ENCODE results near the gene CLTA. TPM values are rescaled to one million over a fixed set of nuclear protein-coding genes. Genes with fewer than 3 reads are reported as not detected.

Gene CLTA, protein sequence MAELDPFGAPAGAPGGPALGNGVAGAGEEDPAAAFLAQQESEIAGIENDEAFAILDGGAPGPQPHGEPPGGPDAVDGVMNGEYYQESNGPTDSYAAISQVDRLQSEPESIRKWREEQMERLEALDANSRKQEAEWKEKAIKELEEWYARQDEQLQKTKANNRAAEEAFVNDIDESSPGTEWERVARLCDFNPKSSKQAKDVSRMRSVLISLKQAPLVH
- 154 and 165 TPM in 2 replicates for total RNA-seq

DNA sequence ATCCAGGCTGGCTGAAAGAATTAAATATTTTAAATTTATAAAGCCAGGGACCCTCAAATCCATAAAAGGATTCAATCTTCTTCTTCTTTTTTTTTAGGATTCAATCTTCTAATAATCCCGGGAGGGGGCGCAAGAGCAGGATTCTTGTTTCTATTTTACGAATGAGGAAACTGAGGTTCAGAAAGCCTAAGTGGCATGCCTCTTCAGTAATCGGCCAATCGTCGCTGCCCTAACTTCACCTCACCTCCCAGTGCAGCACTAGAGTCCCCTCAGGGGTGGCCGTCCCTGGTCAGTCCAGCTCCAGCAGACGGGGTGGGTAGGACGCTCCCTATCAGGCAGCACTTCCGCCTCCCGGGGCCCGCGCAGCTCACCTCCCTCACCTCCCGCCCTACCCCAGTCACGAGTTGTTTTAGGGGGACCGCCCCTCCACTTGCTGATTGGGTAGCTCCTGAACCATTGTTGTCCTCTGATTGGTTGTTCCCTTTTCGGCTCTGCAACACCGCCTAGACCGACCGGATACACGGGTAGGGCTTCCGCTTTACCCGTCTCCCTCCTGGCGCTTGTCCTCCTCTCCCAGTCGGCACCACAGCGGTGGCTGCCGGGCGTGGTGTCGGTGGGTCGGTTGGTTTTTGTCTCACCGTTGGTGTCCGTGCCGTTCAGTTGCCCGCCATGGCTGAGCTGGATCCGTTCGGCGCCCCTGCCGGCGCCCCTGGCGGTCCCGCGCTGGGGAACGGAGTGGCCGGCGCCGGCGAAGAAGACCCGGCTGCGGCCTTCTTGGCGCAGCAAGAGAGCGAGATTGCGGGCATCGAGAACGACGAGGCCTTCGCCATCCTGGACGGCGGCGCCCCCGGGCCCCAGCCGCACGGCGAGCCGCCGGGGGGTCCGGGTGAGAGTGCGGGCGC lies at the start of gene CLTA:
Gene CLTA (plus strand): TSS at position 534 of the 902 bp plus-strand sequence. CDS start 136 bp downstream, at position 670.
- intact Hi-C loops (cut with micrococcal nuclease): loop anchor here (1.0 to 5.0 kb wide), 7 partner anchors 38 to 297 kb away; partner anchors contain the start of genes GLIPR2, GNE, RECK and RNF38

DNA sequence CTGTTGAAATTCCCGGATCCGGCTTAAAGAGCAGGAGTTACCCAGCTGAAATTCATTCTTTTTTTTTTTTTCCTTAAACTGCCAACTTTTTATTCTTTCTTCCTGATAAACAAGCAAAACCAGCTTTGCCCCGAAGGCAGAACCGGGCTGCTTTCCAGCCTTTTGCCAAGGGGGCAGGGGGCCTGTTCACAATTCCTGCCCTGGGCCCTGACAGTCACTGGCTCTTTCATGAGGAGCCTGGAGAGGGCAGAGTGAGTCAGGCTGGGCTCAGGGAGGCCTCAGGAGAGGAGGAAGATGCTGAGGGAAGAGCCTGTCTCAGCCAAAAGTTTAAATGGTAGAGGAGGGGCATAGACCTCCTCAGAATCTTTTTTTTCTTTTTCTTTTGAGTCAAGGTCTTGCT lies 49.4 kb upstream of the CLTA start:
- intact Hi-C loops (cut with micrococcal nuclease): no loop called here

DNA sequence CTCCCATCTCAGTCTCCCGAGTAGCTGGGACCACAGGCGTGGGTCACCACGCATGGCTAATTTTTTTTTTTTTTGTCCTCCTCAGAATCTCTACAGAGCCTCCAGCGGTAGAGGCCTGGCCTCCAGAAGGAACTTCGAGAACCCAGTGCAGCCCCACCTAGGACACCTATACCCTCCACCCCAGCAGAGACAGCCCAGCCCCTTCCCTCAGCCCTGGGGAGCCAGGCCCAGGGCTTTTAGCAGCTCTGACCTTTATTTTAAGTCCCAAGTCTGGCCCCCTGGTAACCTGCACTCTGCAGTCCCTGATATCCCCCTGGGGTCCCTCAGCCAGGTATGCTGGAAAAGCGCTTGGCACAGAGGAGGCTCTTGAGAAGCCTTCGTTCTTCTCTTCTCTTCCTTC lies 49.0 kb upstream of the CLTA start:
- intact Hi-C loops (cut with micrococcal nuclease): no loop called here

DNA sequence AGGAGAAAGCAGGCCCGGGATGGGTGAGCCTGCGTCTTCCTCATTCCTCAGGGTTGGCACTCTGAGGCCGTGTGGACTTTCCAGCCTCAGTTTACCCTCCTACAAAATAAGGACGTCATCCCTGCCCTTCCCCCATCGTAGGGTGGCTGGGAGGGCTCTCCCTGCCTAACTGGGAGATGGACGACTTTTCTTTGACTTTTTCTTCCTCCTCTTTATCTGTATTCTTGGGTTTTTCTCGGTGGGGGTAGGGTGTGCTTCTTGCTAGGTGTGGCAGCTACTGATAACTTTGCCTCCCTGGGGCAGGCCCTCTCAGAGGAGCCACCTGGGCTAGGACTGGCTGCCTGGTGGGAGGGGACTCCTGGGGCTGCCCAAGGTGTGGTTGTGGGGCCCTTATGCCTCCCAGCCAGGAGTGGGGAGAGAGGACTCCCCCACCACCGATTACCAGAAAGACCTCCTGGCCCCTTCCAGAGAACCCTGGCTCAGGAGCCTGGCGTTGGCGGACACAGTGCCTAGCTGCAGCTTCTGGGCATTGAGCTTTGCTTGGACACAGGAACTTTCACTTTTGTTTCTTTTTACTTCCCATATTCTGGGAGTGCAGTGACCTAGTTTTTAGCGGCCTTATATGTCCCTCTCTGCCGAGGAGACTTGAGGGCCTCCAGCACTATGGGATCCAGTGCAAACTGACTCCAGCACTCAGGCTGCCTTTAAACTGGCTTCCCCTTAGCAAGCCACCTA lies 48.0 kb upstream of the CLTA start:
- intact Hi-C loops (cut with micrococcal nuclease): no loop called here

DNA sequence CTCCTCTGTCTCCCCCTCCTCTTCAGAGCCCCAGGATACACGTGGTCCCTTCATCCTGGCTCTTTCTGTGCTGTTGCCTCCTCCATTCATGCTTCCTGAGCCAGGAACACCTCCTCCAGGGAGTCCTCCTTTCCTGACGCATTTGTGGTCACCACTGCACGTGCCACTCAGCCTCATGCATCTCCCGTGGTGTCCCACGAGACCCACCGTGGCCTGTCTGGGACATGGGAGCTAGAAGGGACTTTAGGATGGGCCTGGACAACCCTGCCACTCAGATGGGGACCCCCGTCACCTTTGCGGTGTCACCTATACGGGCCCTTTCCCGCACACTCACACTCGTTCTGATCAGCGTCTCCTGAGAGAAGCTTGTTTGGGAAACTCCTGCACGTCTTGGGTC lies 47.5 kb upstream of the CLTA start:
- intact Hi-C loops (cut with micrococcal nuclease): no loop called here

DNA sequence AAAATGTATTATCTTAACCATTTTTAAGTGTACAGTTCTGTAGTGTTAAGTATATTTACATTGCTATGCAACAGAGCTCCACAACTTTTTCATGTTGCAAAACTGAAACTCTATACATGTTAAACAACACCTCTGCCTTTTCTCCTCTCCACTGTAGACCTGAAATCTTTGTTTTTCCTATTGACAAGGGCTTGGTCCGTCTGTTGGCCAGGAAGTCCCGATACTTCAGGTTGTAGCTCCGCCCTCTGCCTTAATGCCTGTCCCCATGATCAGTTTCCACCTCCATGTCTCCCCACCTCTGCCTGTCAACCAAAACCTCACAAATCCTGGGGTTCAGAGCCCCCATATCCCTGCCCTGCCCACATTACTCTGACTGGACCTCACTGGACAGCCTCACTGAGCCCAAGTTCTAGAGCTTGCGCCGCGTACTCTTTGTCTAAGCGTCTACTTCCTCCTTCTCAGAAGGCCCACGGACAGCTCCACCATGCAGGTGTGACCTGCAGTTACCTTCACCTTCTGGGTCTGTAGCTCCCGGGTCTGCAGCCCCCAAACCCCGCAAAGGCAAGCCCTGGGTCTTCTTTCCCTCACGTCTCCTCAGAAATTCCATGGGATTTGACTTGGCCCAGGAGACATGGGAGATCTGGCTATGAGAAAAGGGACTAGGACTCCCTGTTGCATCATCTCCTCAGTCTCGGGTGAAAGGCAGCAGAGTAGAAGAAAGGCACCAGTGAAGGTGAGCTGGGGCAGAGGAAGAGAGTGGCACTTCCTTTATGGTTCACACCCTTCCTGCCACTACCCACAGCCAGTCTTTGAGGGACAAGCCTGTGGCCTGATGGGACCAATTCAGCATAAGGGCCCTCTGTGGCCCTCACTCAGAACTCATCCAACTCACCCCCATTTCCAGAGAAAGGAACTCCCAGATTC lies 46.1 kb upstream of the CLTA start:
- intact Hi-C loops (cut with micrococcal nuclease): no loop called here

DNA sequence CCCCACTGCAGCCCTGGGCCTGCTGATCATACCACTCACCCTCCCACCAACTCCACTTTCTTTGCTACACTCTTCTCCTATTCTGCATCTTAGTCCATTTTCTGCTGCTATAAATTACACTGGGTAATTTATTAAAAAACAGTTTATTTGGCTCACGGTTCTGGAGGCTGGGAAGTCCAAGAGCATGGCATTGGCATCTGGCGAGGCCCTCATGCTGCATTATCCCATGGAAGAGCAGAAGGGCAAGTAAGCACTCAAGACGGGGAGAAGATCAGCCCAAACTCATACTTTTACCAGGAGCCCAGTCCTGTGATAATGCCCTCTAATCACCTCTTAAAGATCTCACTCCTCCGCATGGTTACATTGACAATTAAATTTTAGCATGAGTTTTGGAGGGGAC lies 44.8 kb upstream of the CLTA start:
- intact Hi-C loops (cut with micrococcal nuclease): no loop called here

DNA sequence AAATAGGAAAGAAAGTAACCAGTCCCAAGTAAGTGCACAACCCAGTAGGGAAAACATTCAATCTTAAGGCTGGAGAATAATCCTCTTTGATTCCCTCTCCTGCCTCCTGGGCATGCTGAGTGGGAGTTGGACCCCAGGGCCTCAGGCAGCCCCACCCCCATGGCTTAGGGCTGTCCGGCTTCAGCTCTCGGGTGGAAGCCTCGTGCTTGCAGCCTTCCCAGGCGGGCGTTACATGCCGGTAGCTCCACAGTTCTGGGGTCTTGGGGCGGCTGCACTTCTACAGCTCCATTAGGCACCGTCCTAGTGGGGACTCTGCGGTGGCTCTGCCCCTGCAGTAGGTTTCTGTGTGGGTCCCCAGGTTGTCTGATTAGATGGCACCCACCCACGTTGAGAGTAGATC lies 44.1 kb upstream of the CLTA start:
- intact Hi-C loops (cut with micrococcal nuclease): no loop called here

DNA sequence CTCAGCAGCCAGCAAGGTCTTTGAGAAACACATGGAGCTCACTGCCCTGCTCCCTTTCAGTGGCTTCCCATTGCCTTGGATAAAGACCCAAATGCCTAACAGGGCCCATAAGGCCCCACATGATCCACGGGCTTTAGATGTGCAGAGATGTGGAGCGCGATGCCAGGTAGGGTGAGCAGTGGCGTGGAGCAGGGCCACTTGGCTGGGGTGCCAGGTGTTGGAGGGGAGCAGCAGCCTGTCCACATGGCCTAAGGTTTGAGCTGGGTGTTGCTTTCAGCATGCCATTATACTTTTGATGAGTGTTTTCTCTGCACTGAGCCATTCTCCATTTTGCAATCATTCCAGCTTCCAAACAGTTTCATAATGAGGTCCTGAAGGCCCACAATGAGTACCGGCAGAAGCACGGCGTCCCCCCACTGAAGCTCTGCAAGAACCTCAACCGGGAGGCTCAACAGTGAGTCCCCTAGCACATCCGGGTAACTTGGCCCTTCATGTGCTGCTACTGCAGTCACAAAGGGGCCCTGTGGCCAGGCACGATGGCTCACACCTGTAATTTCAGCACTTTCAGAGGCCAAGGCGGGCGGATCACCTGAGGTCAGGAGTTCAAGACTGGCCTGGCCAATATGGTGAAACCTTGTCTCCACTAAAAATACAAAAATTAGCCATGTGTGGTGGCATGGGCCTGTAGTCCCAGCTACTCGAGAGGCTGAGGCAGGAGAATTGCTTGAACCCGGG lies 43.1 kb upstream of the CLTA start:
- intact Hi-C loops (cut with micrococcal nuclease): no loop called here

DNA sequence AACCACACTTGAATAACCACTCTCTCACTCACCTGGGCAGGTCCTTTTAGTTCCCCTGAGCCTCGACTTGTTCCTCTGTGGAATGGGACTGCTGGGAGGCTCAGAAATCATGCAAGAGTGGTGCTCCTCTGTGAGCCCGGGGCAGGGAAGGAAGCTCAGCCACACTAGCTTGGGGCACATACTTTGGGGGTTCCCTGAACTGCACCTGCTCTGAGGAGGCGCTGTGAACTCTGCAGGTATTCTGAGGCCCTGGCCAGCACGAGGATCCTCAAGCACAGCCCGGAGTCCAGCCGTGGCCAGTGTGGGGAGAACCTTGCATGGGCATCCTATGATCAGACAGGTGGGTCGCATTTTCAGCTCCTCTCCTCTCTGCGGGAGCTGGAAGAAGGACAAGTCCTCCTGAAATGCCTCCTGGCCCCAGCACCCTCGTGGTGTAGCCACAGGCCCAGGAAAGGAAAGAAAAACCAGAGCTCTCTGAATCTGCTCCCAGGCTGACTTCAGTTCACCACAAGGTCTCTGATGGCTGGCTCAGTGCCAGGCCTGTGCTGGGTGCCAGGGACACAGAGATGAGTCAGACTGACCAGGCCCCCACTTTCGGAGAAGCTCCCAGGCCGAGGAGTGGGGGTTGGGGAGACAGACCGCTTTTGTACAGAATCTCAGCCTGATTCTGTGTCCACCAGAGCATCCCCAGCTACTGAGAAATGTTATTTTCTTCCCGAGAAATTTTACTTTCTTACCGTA lies 42.2 kb upstream of the CLTA start:
- intact Hi-C loops (cut with micrococcal nuclease): no loop called here

DNA sequence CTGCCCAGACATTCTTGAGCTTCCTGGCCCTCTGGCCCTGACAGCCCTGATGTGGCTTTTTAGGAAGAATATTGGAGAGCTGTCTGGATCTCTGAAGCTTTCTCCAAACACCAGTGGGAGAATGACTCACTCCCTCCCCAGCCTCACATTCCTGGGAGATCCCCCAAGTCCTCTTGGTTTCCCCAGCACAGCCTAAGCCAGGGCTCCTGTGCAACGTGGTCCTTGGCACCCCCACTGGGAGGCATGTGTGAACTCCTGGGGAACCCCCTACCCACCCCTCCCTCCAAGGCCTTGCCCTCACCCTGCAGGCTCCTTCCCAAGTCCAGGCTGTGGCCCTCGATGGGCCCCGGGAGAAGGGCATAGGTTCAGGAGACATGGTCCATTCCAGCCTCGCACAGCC lies 41.5 kb upstream of the CLTA start:
- intact Hi-C loops (cut with micrococcal nuclease): no loop called here

DNA sequence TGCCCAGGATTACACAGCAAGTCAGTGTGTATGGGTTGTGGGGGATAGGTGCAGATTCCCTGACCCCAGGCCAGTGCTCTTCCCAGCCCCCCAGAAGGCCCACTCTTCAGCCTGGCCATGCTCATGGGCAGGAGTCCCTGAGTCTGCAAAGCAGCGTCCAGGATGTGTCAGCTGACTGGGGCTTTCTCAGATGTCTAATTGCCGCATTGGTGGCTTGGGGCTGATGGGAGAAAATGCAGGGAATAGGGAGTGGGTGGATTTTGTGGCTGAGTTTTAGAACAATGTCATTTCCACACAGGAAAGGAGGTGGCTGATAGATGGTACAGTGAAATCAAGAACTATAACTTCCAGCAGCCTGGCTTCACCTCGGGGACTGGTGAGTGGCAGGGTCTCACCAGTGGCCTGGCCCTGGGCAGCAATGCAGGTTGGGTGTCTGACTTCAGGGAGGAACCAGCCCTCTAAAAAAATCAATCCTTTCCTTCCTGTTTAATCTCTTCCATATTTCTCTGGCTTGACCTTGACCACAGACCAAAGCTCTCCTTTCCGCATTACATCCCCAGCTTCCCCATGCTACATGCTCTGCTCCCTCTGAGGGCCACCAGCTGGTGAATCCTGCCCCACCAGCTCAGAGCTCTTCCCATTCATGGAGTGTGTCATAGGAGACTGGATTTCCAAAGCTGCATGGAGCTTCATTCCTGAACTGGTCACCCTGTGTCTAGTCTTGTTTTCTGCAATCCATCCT lies 40.0 kb upstream of the CLTA start:
- intact Hi-C loops (cut with micrococcal nuclease): loop anchor here (1.0 to 2.0 kb wide), 2 partner anchors 10 to 16 kb away; no protein-coding TSS in a partner anchor

DNA sequence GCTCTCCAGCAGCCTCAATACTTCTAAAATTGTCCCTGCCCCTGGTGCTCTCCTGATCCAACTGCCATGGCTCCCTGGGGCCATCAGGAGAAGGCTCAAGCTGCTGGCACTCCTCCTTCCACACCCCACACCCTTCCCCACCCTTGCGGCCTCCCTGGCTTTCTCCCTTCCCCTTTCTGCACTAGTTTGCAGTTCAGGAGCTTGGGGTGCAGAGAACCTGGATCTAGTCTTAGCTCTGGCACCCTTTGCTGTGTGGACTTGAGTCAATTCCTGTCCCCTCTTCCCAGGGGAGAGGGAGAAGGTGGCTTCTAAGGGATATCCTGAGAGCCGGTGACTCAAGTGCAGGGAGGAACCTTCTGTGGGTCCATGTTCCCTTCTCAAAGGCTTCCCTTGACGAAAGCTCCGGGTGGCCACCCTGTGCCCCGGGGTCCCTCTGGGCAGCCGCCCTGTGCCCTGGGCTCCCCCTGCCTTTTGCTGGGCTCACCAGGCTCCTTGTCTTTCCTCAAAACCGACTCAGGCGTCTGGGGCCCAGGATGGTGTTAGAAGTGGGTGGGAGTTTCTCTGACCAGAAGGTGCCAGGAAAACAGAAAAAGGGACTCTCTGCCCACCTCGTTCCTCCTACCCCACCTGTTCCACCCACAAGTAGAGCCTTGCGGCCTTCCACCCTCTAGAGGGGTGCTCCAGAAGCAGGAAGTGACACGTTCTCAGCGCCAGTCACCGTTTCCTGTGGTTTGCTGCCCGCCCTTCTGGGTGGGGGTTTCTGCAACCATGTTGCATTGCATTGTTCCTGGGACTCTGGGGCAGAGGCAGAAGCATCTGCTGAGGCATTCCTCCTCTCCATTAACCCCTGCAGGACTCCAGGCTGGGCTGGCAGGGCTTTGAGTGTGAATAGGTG lies 39.2 kb upstream of the CLTA start:
- intact Hi-C loops (cut with micrococcal nuclease): loop anchor here (1.0 to 2.0 kb wide), 4 partner anchors 11 to 39 kb away; partner anchors contain the start of genes CLTA and GLIPR2

DNA sequence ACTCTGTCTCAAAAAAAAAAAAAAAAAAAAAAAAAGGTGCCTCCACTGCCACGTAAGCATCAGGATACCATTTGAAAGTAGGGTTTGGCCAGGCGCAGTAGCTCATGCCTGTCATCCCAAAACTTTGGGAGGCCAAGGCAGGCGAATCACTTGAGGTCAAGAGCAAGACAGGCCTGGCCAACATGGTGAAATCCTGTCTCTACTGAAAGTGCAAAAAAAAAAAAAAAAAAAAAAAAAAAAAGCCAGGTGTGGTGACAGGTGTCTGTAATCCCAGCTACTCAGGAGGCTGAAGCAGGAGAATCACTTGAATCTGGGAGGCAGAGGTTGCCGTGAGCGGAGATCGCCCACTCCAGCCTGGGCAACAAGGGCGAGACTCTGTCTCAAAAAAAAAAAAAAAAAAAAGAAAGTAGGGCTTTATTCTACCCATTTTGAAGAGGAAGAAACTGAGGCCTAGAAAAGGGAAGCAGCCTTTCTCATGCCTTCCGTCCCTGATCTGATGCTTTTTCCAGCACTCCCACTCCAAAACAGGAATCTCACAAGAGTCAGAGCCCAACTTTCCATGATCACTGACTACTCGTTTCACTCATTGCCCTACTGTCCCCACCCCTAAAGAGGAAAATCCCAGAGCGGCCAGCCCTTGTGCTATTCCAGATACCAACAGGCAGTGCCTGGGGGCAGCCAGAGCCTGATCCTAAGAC lies 37.8 kb upstream of the CLTA start:
- intact Hi-C loops (cut with micrococcal nuclease): loop anchor here (1.0 kb wide), 2 partner anchors 17 to 37 kb away; partner anchors contain the start of genes CLTA and GLIPR2

DNA sequence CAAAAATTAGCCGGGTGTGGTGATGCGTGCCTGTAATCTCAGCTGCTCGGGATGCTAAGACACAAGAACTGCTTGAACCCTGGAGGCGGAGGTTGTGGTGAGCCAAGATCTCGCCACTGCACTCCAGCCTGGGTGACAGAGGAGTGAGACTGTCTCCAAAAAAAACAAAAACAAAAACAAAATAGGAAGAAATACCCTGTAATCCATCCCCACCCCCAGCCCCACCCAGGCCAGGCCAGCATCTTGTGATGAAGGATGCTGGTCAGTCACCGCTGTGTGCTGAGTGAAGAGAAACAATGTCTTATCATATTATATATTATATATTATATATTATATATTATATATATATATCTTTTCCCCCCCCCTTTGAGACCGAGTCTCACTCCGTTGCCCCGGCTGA lies 37.0 kb upstream of the CLTA start:
- intact Hi-C loops (cut with micrococcal nuclease): no loop called here

DNA sequence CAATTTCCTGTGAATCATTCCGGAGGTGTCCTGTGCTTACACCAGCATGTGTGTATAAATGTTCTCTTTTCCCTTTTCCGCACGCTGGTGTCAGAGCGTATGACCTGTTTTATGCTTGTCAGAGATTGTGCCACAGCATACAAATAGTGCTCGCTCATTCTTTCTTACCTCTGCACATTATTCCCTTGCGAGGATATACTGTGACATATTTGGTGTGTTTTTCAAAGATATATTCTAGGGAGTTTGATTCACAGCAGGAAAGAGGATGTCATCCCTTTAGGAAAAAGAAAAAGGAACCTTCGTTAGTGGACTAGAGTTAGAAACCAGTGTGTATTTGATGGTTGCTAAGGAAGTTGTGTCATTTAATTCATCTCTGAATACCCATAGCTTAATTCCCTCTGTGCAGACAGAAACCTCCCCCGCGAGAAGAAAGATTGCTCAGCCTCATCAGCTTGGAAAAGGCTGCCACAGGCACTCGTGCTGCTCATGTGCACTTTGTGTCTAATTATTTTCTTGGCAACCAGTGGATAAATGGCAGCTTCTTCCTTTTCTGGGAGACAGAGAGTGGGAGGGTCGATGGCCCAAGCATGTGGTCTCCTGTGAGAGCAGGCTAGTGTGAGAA lies 36.3 kb upstream of the CLTA start:
- intact Hi-C loops (cut with micrococcal nuclease): no loop called here

All from T-helper 2 cell treated with Interferon-gamma antibody and Interleukin-4, amounts not matched to agents 100 ng/mL and 5 ng/mL, for 36 hours (primary cell).